HT1080 (cell line): Measurements from ENCODE around the gene DENND1A. TPM values are rescaled to one million over a fixed set of nuclear protein-coding genes. Genes with fewer than 3 reads are reported as not detected.

ENCODE experiments used
- DNase-seq: peaks from one replicate; pipeline ENCODE4 v3.0.0-alpha.2; 2015; ENCODE audit warnings: low read depth
- total RNA-seq: library from RNA; depleted of rRNA; stranded (reverse); fragments of >200 nt; shearing (Covaris generic); gene quantifications from 2 replicates; pipeline ENCODE4 v1.2.3, GENCODE V29; 2014

DENND1A gene
- total RNA-seq, 1 experiment from 2014 or later: 33.6 TPM

DNA sequence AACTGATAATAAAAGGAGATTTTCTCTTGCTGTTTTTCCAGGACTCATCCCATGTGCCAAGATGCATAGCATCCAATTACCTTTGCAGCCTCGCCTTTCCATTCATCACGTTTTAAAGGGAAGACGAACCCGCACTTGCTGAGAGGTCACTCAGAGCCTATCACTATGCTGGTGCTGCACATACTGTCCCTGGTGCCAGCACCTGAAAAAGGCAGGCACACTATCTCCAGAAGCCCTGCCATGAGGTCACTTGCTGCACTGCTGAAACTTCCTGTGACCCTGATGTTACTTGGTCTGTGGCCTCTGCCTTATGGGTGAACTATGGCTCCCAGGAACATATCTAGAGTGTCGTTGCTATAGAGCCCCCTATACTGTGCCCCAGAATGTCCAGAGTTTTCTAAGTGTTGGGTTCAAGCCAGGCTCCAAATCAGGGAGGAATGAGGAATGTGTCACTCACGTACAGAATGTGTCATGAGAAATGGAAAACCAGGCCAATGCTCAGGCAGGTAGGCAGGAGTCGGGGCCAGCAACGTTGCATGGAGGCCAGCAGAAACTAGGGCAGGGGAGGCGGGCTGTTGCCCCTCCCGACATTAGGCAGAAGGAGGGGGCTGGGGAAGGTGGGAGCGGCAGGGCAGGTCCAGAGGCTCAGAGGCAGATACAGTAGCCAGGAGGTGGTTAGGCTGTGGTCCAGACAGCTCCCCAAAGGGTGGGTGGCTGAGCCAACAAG lies 311.8 kb downstream of the DENND1A start:
- no peak for DNase-seq

DNA sequence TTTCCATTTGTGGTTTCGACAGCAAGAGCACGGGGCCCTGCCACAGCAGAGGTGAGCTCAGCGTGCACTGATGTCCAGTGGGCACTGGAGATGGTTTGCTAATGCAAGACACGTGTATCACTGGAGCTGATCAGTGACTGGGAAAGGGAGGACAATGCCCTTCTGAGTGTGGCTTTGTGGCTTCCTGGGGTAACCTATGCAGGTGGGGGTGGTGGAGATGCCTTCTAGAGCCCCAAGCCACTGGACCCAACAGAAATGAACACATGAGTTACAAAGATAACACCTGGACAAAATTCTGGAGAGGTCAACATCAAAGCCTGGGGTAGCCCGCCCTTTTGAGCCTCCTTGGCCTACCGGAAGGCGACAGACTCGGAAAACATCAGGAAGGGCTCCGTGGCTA lies 312.6 kb downstream of the DENND1A start:
- no peak for DNase-seq

DNA sequence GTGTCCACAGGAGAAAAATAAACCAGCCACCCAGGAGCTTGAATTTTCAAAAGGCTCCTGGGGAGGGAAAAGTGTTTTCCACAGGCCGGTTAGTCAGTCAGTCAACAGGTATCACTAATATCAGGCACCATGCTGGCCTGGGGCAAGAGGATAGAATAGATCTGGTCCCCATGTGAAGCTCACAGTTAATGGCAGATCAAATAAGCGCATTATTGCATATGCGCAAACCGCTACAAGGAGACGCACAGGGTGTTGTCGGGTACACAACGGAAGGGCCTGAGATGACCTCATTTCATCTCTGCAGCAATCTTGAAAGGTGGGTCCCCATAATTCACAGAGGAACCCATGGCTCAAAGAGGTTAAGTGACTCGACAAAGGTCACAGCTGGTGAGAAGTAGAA lies 313.2 kb downstream of the DENND1A start:
- DNase-seq: no peak

DNA sequence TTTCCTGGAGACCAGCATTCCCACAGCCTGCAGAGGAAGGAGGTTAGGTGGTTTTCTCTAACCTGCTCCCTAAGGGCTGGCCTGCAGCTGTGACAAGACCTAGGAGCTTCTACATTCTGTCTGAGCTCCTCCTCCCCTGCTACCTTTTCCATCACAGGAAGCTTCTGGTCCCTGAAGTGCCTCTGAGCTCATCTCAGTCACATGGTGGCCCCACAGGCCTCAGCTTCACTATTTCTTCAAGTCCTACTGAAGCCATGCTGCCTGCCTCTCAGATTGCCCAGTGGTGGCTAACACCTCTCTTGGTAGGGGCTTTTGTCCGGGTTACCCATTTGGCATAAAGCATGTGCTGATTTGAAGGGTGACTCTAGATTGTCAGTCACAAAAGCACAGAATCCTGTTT lies 314.5 kb downstream of the DENND1A start:
- no peak for DNase-seq

DNA sequence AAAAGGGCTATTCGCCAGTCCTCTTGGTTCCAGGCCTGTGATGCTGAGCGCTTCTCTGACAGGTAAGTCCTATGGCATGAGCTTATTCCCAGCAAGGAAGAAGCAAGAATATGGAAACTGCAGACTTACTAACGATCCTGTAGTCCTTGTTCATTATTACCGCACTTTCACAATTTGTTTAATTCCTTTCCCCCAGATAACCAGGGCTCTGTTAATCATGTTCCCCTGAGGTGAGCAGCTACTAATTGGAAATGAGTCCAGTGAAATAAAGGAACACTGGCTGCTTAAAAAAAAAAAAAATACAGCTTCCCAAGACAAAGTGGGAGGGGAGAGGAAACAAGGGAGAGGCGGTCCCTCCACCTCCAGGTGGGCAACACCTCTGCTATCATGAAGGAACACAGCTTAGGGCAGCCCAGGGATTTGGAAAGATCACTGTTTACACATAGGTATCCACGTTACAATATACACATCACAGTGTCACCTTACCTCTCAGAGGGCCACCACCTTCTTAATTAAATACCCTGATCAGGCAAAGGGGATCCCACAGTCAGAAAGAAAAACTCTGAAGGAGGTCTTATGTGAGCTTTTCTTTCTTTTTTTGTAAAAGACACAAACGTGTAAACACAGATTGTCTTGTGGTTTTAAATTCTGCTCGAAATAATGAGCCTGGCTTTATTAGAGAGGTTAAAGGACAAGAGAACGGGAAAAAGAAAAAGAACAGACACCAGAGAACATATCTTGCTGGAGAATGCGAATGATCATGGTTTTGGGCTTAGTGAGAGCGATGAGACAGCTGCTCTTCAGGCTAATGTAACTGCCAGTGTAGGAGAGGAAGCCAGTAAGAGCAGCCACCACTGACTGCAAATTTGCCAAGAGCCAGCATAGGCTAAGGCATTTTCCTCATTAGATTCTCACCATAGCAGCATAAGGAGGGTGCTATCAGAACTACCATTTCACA lies 315.3 kb downstream of the DENND1A start:
- no peak for DNase-seq

DNA sequence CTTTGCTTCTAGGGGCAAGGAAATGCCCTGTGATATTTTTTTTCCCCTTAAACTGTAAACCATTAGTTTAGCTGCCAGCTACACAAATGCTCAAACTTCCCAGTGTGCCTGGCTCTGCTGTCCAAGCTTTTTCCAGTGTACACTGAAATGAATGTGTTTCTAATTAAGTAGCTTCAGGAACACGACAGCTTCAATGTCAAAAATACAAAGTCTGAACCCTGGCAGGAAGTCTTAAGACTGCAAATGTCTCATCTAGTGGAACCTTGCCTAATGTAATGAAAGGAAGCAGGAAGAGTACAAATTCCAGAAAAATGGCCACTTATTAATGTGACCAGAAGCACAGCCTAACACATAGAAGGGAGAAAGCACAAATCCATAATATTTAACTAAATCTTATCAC lies 318.7 kb downstream of the DENND1A start:
- DNase-seq: no peak

DNA sequence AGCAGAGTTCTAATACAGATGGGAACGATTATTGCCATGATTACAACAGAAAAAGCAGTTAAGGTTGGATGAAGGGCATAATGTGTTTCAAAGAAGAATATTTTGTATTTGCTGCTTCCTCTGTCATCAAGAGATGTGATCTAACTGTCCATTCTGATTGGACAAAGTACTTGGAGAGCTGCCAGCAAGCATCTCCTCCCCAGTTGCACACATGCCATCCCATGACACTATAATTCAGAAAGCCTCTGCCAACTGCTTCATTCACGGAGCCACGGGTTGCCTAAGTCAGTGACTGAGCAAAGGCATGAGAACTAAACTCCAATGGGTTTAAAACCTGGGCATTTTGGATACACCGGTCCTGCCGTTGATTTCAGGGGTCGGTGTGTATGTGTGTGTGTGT lies 320.1 kb downstream of the DENND1A start:
- no peak for DNase-seq

DNA sequence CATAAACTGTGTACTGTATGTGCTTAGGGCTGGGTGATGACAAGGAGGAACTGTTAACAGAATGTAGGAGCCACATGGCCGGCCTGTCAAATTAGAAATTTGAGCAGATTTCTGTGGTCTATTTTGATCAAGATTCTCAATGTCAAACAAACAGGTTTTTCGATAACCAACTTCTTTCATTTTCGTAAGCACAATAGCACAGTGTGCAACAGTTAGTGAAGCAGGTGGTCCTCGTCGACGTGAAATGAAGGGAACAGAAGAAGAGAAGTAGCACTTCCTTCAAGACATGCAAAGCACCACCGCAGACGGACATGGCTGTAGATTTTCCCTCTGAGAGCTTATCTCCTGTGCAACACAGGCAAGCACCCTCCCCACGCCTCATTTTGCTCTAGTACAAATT lies 321.8 kb downstream of the DENND1A start:
- no peak for DNase-seq

DNA sequence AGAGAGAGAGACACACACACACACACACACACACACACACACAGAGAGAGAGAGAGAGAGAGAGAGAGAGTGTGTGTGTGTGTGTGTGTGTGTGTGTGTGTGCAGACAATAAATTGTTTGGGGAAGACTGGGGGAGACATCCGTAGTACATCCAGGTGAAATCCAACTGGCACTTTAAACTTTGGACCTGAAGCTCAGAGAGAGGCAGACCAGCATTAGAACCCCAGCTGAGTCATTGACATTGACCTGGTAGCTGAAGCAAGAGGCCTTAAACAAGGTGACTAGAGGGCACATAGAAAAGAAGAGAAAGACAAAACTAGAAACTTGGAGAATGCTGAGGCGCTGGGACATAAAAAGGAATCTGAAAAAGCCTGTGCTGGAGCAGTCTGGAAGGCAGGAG lies 322.4 kb downstream of the DENND1A start:
- no peak for DNase-seq

DNA sequence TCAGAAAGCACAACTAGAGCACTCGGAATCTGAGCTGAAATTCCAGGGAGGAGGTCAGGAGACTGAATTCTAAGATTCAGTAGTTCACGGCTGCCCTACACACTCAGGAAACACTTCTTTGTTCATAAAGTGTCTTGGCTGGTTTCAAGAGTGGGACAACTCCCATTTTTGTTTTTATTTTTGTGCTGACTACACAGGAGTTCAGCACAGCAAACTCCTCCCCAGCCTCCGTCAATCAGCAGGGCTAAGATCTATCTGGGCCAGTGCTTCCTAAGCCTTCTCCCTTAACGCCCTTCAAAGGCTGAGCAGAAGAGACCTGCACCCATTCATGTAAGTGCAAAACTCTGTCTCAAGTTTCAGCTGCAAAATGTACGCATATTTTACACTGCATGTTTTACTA lies 323.8 kb downstream of the DENND1A start:
- DNase-seq: no peak

DNA sequence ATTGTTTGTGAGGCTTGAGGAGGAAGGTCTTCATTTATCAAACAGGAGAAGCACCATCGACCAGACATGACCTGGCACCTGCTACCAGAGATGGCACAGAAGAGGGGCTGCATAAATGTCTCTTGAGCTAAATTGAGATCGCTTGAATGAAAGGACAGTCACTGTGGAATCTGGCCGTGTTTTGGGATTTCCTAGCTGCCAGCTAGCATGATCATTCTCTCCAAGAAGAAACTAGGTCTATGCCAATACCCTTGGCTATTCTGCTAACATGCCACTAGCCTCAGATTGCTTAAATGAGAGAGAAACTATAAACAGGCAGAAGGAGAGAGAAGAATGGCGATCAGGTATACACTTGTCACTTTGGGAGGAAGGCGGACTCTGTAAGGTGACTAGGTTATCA lies 324.6 kb downstream of the DENND1A start:
- DNase-seq: no peak

DNA sequence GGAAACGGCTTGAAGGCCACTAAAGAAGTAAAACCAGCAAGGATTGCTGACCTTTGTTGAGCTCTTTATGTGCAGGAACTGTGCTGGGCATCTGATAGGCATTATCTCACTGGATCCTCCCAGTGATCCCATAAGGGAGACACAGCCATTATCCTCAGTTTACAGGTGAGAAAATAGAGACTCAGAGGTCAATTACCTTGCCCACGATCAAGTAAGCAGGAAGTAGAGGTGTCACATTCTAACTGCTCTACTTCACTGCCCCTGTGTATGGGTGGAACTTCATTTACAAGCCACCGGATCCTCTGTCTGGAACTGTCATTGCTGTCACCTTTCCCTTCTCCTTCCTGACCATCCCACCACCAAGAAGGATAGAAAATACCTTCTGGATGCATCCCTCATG lies 325.1 kb downstream of the DENND1A start:
- DNase-seq: no peak

DNA sequence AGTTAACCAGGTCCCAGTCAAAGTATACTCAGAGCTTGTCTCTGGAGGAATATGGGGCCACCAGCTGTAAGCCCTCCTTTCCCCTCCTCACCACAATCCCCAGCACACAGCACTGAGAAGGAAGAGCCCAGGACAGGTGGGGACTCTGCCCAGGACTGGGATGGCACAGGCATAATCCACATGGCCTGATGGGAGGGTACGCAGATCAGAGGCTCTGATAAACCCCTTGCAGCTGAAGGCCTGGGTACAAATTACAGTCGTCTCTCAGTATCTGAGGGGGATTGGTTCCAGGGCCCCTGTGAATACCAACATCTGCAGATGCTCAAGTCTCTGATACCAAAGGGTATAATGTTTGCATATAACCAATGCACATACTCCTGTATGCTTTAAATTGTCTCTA lies 328.1 kb downstream of the DENND1A start:
- no peak for DNase-seq

DNA sequence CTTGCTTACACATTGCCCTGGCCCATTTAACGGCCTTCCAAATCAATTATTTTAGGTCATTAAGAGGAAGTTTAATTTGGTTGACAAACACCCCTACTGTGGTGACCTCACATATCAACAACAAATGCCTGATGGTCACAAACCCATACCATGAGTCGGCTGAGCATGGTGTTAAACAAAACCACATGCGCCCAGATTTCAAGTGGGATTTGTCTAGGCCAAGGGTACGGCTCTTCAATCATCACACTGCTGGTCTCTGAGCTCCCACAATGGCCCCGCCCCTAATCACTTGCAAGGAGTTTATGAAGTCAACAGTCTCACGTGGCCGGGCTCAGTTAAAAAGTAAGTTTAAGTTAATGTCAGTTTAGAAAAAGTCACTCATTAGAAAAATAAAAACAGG lies 330.1 kb downstream of the DENND1A start:
- DNase-seq: no peak

DNA sequence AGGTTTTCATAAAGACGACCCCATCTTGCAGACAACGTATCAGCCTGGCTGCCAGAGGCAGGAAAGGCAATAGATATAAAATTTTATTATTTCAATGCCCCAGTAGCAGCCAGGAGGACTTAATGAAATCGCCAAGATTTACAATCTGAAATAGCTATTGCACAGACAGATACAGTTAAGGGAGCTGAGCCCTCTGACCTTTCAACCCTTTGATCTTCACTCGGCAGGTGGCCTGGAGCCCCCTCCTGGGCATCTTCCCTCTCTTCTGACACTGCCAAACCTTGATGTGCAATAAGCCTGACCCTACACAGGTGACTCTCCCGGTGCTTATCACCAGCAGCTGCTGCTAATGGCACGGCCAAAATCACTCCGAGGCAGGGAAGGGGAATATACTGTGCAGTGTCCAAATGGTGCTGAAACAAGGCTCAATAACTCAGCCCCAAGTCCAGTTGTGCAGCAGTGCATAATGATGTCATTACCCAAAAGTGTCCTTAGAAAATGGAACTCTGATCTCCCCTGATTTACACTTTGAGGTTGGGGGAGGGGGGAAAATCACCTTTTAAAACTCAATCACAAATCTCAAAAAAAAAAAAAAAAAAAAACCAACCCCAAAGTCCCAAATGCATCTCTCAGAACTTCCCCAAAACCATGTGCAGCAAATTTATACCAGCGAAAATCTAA lies 331.9 kb downstream of the DENND1A start:
- DNase-seq: no peak

DNA sequence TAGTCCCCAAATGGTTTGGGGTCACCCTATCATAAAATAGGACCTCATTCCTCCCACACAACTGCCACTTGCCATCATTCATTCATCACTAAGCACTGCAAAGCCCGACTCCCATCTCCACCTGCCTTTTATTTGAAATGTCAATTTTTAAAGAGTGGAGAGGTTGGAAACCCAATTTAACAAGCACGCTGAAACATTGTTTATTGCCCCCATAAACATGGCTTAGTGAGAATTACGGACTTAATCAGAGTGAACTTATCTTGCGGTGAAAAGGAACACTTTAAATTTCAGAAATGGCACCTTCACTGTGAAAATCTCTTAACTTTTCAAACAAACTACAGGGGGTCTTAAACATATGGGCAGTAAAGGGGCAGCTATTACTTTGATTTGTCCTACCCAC lies 332.9 kb downstream of the DENND1A start:
- no peak for DNase-seq

DNA sequence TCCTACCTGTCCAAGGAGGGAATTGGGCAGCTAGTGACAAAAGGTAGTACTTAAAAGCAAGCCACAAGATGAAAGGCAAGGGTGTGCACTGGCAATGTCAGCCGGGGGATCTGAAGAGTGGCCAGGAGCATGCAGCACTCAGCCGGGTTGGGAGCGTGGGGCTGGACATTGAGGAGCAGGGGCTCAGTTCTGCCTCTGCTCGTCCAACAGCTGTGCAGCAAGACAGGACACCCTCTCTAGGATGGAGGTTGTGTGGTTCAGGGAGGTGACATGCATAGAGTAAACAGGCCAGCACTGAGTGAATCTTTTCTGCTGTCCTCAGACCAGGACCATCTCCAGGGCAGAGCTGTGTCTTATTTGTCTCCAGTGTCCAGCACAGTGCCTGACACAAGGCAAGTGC lies 338.6 kb downstream of the DENND1A start:
- DNase-seq: no peak

DNA sequence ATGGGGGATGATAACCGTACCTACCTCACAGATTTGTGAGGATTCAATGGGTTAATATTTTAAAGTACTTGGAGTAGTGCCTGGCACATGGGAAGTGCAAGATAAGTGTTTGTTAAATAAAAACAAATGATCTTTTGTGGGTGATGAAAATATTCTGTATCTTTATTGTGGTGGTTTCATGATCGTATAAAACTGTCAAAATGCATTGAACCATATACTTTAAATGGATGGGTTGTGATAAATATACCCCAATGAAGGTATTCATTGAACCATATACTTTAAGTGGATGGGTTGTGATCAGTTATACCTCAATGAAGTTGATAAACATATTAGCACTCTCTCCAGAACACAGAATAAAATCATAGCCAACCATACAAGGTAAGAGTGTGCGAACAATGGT lies 339.4 kb downstream of the DENND1A start:
- DNase-seq: no peak

DNA sequence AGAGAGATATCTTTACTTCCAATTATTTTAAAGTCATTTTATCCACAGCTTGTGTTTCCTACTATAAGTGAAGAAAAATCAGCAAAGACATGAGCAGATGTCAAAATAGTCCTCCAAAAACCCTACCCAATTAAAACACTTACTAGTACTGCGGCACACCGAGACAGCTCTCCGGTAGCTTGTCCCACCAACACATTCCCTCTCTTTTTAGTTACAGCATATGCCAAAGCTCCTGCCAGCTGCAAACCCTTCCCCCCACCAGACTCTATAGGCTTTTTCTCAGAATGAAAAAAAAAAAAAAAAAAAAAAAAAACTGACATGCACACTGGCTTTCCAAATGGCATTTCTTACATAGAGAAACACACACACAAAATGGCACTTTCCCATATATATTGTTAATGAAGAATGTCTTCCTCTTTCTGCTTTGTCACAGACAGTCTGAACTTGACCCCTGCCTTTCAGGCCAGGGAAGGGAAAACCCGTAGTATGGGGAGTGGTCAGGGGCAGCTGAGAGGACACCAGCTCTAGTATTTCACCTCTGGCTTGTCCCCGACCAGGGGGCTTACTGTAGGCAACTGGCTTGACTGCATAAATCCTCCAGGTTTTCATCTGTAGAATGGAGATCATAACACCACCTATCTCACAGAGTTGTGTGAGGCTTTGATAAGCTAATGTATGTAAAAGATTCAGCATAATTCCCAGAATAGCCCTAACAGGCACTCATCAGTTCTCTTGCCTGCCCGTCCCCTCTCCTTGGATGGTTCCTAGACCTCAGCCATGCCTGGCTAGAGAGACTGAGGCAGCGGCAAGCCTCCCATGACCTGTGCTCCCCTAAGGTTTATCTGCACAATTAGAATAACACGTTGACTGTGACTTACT lies 340.3 kb downstream of the DENND1A start:
- DNase-seq: no peak

DNA sequence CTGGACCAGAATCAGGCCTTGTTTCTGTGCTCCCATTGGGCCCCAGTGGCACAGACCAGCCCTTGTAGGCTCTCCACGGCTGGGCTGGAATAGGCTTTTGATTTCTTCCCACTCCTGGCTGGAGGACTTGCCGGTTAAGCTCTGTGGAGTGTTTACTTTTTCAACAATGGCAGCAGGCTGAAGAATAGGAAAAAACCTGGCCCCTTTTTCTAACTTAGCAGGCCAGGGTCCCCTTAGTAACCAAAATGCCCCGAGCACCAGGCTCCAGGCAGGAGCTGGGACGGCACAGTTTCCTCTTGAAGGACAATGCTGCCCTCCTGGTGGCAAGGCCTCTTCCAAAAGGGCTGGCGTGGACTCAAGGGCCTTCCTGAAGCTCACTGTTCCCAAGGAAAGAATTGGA lies 343.7 kb downstream of the DENND1A start:
- no peak for DNase-seq
